GM18873 (cell line): ENCODE data around the gene LRP8.

Experiments
- ATAC-seq: cut with Tn5 transposase; IDR thresholded peaks from one replicate; pipeline ENCODE4 v1.9.1; 2021; ENCODE audit warnings: mild to moderate bottlenecking, moderate library complexity, moderate number of reproducible peaks; ENCODE audit not compliant: unreplicated experiment, low FRiP score

The LRP8 gene

GRCh38 chr1:53309802-53310201 is 18.1 kb downstream of the LRP8 start:
- no peak for ATAC-seq

GRCh38 chr1:53308506-53308905 is 19.4 kb downstream of the LRP8 start:
- ATAC-seq, result no peak

- no peak for ATAC-seq
Measured at GRCh38 chr1:53307037-53307436, 20.8 kb downstream of the LRP8 start.

DNA sequence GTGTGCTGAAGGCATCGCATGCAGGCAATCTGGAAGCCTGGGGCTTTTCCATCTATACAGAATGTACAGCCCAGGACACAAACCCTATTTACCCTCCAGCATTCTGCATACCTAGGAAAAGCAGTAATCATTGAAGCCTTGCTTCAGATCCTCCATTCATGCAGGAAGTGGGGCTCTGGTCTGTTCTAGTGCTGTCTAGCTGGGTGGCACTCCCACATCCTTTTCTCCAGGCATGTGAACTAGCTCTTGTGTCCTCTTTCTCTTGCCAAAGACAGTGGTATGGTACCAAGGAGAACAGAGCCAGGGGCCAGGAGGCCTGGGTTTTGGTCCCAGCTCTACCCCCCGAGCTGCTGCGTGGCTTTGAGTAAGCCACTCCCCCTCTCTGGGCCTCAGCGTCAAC is 21.7 kb downstream of the LRP8 start:
- ATAC-seq, result no peak

- no peak for ATAC-seq
Measured at GRCh38 chr1:53305650-53306049, 22.2 kb downstream of the LRP8 start.

DNA sequence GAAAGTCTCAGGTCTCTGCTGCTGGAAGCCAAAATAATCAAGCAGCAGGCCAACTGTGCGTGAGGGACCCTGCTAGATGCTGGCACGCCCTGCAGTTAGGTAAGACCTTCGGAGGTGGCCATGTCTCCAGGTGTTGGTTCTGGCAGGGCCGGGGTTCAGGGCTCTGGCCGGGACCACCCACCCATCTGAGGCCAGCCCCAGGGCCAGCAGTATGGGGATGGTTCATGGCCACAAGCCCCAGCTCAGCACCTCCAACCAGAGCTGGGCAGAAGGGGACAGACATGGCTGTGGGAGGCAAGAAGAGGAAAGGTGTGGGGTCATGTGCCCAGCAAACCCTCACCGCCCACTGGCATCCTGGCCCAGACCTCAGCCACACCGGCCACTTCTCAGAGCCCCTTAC is 23.3 kb downstream of the LRP8 start:
- no peak for ATAC-seq

DNA sequence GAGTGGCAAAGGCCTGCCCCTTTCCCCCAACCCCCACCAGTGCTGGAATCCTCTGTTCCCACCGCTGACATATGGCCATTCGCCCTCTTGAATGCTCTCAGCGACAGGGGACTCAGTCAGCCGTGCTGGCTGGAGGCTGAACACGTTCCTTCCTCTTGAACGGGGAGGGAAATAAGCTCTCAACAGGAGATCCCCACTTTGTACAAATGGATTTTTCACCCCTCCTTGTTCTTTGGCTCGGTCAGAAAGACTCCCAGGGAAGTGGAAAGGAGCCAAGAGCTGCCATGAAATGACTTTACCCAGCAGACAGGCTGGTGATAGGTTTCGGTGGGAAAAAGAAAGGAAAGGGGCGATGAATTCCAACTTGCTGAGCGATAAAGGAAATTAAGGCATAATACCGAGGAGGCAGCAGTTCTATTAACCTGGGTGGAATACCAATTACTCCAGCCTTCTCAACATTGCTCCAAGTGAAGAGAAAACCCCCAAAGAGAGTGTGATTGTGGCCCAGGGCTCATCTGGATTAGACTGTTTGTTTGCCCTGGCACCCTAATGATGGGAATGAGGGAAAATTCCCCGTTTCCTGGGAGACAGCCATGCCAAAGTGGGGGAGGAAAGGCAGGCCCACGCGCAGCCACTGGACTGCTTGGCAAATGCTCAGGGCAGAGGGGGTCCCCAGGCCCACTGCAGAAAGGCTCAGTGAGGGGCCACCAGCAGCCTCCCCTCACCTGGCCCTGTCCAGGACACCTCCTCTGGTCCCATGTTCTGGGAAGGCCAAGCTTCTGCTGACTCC is 23.9 kb downstream of the LRP8 start:
- no peak for ATAC-seq

DNA sequence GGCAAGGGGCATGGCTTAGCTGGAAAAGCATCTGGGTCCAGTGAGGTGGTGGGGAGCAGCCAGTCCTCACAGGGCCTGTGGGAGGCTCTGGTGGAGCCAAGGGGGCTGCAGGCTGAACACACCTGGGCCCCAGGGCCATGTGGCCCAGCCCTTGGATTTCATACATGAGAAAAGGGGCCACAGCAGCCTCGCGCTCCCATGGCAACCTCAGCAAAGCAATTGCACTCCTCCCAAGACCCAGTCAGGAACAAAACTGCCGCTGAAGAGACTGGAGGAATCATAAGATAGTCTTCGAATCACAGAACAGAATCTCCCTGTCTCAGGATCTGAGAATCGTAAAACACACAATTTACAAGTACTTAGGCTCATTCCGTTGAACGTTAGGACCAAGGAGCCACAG is 24.6 kb downstream of the LRP8 start:
- no peak for ATAC-seq

GRCh38 chr1:53299233-53299632 is 28.6 kb downstream of the LRP8 start:
- ATAC-seq, result no peak

DNA sequence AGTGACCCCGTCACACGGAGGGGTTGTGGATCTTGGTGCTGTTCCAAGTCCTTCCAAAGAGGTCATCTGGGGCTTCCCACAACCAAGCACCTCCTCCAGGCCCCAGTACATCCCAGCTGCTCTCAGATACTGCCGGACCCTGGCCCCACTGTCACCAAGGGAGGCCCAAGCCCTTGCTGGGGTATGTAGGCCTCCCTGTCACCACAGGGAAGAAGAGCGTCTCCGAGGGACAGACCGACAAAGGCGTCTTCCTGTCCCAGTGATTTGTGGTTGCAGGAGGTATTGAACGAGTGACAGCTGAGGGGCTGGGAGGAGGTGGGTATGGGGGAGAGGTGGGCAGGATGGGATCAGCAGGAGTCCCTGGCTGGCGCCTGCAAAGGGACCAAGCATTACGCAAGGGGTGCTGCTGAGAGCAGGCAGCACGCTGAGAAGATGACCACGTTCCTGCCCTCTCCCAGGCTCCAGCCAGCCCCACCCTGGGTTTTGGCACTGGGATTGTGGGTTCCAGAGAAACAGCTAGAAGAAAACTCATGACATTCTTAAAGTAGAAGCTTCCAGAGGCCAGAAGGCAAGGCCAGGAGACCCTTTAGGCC is 29.7 kb downstream of the LRP8 start:
- ATAC-seq, result no peak

- ATAC-seq, result no peak
Measured at GRCh38 chr1:53297195-53297594, 30.7 kb downstream of the LRP8 start.

GRCh38 chr1:53296117-53296749 is 31.6 kb downstream of the LRP8 start:
- no peak for ATAC-seq

DNA sequence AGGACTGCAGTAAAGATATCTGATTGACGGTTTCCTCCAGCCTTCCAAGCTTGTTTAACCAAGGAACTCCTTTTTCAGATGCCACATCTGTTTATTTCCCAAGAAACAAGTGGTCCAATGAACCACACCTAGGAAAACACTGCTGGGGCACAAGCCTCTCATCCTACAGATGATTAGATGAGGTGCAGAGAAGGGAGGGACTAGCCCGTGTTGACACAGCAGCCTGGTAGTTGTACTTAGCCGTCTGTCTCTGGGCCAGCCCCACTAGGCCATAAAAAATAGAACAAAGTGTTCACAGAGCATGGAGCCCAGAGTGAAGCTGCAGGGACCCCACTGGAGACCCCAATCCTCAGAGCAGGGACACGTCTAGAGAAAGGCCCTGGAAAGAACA is 32.1 kb downstream of the LRP8 start:
- no peak for ATAC-seq

DNA sequence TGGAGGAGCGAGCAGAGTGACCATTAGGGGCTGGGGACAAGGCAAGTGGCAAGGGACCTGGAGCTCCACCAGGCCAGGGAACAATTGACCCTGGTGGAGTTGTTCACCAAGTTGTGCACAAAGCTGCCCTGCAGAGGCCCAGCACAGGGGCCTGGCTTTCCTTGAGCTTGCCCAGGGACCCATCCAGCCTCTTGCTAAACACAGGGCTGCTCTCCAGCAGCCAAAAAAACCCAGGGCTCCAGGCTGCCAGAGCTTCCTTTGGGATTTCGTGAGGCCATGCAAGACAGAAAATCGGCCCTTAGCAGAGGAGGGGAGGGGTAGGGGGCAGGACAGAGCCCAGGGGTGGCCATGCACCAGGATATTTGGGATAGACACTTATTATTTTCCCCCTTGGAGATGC is 32.6 kb downstream of the LRP8 start:
- no peak for ATAC-seq

GRCh38 chr1:53294567-53294966 is 33.3 kb downstream of the LRP8 start:
- no peak for ATAC-seq

- ATAC-seq, result no peak
Measured at GRCh38 chr1:53294061-53294460, 33.8 kb downstream of the LRP8 start.

GRCh38 chr1:53293123-53293522 is 34.7 kb downstream of the LRP8 start:
- ATAC-seq, result no peak

GRCh38 chr1:53292690-53293089 is 35.2 kb downstream of the LRP8 start:
- no peak for ATAC-seq

DNA sequence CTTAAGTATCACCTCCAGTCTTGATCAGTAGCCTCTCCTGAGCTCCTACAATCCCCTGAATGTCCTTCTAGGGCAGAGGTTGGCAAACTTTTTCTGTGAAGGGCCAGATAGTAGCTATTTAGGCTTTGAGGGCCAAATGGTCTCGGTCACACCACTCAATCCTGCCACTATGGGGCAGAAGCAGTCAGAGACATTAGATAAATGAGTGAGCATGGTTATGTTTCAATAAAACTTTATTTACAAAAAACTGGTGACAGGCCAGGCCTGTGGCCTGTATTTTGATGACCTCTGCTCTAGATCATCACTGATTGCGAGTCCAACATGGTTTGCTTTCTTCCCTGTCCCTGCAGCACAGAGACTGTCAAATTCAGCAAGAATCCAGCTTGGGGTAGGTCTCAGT is 36.3 kb downstream of the LRP8 start:
- no peak for ATAC-seq

- ATAC-seq, result no peak
Measured at GRCh38 chr1:53288790-53289429, 39.0 kb downstream of the LRP8 start.

DNA sequence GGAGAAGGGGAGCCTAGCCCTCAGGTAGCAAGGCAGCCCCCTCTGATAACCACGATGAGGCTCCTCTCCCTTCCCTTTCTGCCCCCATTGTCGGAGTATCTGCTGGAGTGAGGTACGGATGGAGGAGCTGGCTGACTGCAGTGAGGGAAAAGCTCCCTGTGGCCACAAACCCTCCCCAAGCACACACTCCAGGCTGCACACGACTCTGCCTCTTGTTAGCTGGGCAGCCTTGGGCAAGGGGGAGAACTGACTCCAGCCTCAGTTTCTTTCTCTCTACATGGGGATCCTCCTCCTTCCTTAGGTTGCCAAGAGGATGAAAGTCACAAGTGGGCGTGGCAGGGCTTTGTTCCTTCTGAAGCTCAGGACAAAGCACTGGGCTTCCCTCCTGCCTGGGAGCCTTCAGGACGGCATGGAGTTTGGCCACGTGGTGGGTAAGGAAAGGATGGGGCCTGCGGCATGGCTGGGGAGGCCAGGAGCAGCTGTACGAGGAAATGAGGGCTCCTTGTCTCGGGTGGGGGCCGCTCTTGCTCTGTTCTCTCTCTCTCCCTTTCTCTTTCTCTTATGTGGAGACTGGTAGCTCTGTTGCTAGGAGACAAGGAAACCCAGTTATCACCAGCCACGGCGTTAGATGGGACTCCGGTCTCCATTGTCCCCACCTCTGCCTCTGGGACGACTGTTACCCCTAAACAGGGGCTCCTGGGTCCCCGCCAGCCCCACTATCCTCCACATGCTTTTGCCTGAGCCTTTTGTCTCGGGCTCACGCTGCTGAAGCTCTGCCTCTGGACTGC is 39.7 kb downstream of the LRP8 start:
- no peak for ATAC-seq
